HepG2 (cell line): ENCODE results near the gene RACGAP1. TPM values are rescaled to one million over a fixed set of nuclear protein-coding genes. Genes with fewer than 3 reads are reported as not detected.

ENCODE experiments used
- ATAC-seq: fragments of 200-7000 bp; cut with Tn5 transposase; 3 replicates; pipeline ENCODE4 v1.9.1; 2020; ENCODE audit warnings: mild to moderate bottlenecking, moderate library complexity
- BruUV-seq: library from RNA; stranded (reverse); fragments of 400-500 nt; replicated peaks from 2 replicates; lab custom pipeline; 2021; lab: Mats Ljungman, UMichigan
- CTCF ChIA-PET: fragments of 300-600 bp; formaldehyde crosslinking; extraction: SDS; loops from one replicate; lab custom pipeline; 2021; ENCODE audit warnings: low total read pairs, inconsistent platforms, low intra/inter-chr PET ratio; lab: Yijun Ruan, JAX
- POLR2A ChIA-PET: fragments of 350-600 bp; sonication (Branson Sonifier 250); formaldehyde crosslinking; loops from one replicate; lab custom pipeline; 2020; ENCODE audit warnings: antibody characterized with exemption, inconsistent platforms; lab: Yijun Ruan, JAX
- DNase-seq: peaks from one replicate; pipeline ENCODE4 v3.0.0-alpha.2; 2015; ENCODE audit warnings: low spot score
- FAIRE-seq: peaks from 3 replicates; lab custom pipeline; 2011; peaks lifted over from hg19 to GRCh38; lab: Jason Lieb, UNC
- H2AFZ ChIP-seq: one replicate; pipeline ENCODE4 v1.6.1; 2011; ENCODE audit warnings: low read length, inconsistent platforms
- H3K27ac ChIP-seq: fragments of 300-600 bp; 3 replicates; pipeline ENCODE4 v1.8.0; 2011; ENCODE audit warnings: mixed run types, mild to moderate bottlenecking, mixed read lengths, low read length, inconsistent platforms; ENCODE audit not compliant: insufficient read depth; ENCODE audit errors: extremely low read length
- H3K27me3 ChIP-seq, 2 experiments: fragments of 200-600 bp in 1 of 2; 2 replicates in 1 of 2; 3 replicates in 1 of 2; pipeline versions ENCODE4 v1.6.0 to v1.8.0; 2011; ENCODE audit warnings: low read length in 2 of 2, mild to moderate bottlenecking in 2 of 2, moderate library complexity in 2 of 2, inconsistent platforms in 1 of 2; ENCODE audit not compliant: insufficient read depth in 2 of 2, control insufficient read depth in 1 of 2
- H3K36me3 ChIP-seq, 2 experiments: fragments of 200-600 bp in 1 of 2; replicated peaks in 1 of 2; 2 replicates in 1 of 2; 3 replicates in 1 of 2; pipeline versions ENCODE4 v1.5.1 to v1.8.0; 2011; ENCODE audit warnings: low read length in 2 of 2, inconsistent platforms in 1 of 2; ENCODE audit not compliant: insufficient read depth in 2 of 2, control insufficient read depth in 1 of 2
- H3K4me1 ChIP-seq: 2 replicates; pipeline ENCODE4 v1.5.1; 2012; ENCODE audit warnings: low read length, inconsistent platforms; ENCODE audit not compliant: insufficient read depth
- H3K4me2 ChIP-seq: 2 replicates; pipeline ENCODE4 v1.6.0; 2011; ENCODE audit warnings: low read depth, low read length, inconsistent platforms
- H3K4me3 ChIP-seq, 3 experiments: fragments of 200-600 bp in 1 of 3; sonication (generic), shearing (Covaris generic) in 1 of 3; replicated peaks in 1 of 3; 2 replicates each; pipeline ENCODE4 v1.5.1; 2011 to 2016; ENCODE audit warnings: low read length in 3 of 3, inconsistent platforms in 2 of 3, low read depth in 2 of 3, mild to moderate bottlenecking in 2 of 3, control low read depth in 1 of 3, mixed read lengths in 1 of 3; ENCODE audit not compliant: insufficient read depth in 1 of 3
- H3K79me2 ChIP-seq: one replicate; pipeline ENCODE4 v1.6.1; 2011; ENCODE audit warnings: low read length, inconsistent platforms; ENCODE audit not compliant: insufficient read depth
- H3K9ac ChIP-seq: 2 replicates; pipeline ENCODE4 v1.6.0; 2011; ENCODE audit warnings: mild to moderate bottlenecking, low read depth, low read length, inconsistent platforms; ENCODE audit not compliant: insufficient read depth
- H3K9me3 ChIP-seq: 2 replicates; pipeline ENCODE4 v1.5.1; 2012; ENCODE audit warnings: mild to moderate bottlenecking, low read length
- H4K20me1 ChIP-seq: 2 replicates; pipeline ENCODE4 v1.6.0; 2011; ENCODE audit warnings: inconsistent platforms, mild to moderate bottlenecking, low read length, moderate library complexity; ENCODE audit not compliant: insufficient read depth
- CREM ChIP-seq, 2 experiments: sonication (generic) in 1 of 2; formaldehyde crosslinking in 1 of 2; IDR thresholded peaks; 2 replicates each; pipeline versions ENCODE4 v1.4.0 to v1.6.1; 2016 to 2020; ENCODE audit warnings: antibody characterized with exemption in 1 of 2, mild to moderate bottlenecking in 1 of 2, missing genetic modification reagents in 1 of 2
- GABPB1 ChIP-seq: IDR thresholded peaks from 2 replicates; pipeline ENCODE4 v1.6.1; 2016; ENCODE audit warnings: mild to moderate bottlenecking, missing genetic modification reagents, moderate library complexity, missing compliant biosample characterization
- KMT2A ChIP-seq: sonication (generic); formaldehyde crosslinking; IDR thresholded peaks from 2 replicates; pipeline ENCODE4 v1.4.0; 2020; ENCODE audit warnings: missing genetic modification reagents
- LCORL ChIP-seq, 2 experiments: fragments of 450-650 bp in 1 of 2; sonication (generic) in 1 of 2; formaldehyde crosslinking in 1 of 2; IDR thresholded peaks; 2 replicates each; pipeline versions ENCODE4 v1.5.0 to v1.6.1; 2017 to 2020; ENCODE audit warnings: antibody characterized with exemption in 1 of 2, missing genetic modification reagents in 1 of 2
- RXRA ChIP-seq: sonication (generic); formaldehyde crosslinking; IDR thresholded peaks from 2 replicates; pipeline ENCODE4 v1.5.1; 2020; ENCODE audit warnings: missing genetic modification reagents
- RXRB ChIP-seq: IDR thresholded peaks from 2 replicates; pipeline ENCODE4 v1.6.1; 2016; ENCODE audit warnings: borderline replicate concordance, missing genetic modification reagents, missing compliant biosample characterization
- SKI ChIP-seq: fragments of 450-650 bp; IDR thresholded peaks from one replicate; pipeline ENCODE4 v1.6.1; 2018; ENCODE audit warnings: mild to moderate bottlenecking; ENCODE audit not compliant: partially characterized antibody
- SMAD9 ChIP-seq: sonication (generic); formaldehyde crosslinking; IDR thresholded peaks from 2 replicates; pipeline ENCODE4 v1.5.1; 2020; ENCODE audit warnings: mild to moderate bottlenecking, missing genetic modification reagents
- TBX2 ChIP-seq: sonication (generic); formaldehyde crosslinking; IDR thresholded peaks from 2 replicates; pipeline ENCODE4 v1.5.0; 2020; ENCODE audit warnings: missing genetic modification reagents, mild to moderate bottlenecking, borderline replicate concordance
- TP53 ChIP-seq: sonication (generic); formaldehyde crosslinking; conservative IDR thresholded peaks from 2 replicates; pipeline ENCODE4 v1.4.0; 2020; ENCODE audit warnings: missing genetic modification reagents
- UBTF ChIP-seq: sonication (generic); formaldehyde crosslinking; IDR thresholded peaks from 2 replicates; pipeline ENCODE4 v1.4.0; 2020; ENCODE audit warnings: mild to moderate bottlenecking, missing genetic modification reagents
- XRCC5 ChIP-seq: fragments of 200-400 bp; formaldehyde crosslinking; optimal IDR thresholded peaks from 2 replicates; pipeline ENCODE3; 2017; ENCODE audit warnings: mild to moderate bottlenecking, low read length
- ZMYM3 ChIP-seq: sonication (generic); formaldehyde crosslinking; IDR thresholded peaks from 2 replicates; pipeline ENCODE4 v1.5.1; 2020; ENCODE audit warnings: mild to moderate bottlenecking, missing genetic modification reagents
- ZNF687 ChIP-seq: sonication (generic); formaldehyde crosslinking; IDR thresholded peaks from 2 replicates; pipeline ENCODE4 v1.5.1; 2020; ENCODE audit warnings: mild to moderate bottlenecking, missing genetic modification reagents, moderate library complexity
- ZNF768 ChIP-seq: sonication (generic); formaldehyde crosslinking; IDR thresholded peaks from 2 replicates; pipeline ENCODE4 v1.4.0; 2020; ENCODE audit warnings: missing genetic modification reagents
- ZSCAN21 ChIP-seq: sonication (generic); formaldehyde crosslinking; IDR thresholded peaks from 2 replicates; pipeline ENCODE4 v1.8.0; 2022; ENCODE audit warnings: mild to moderate bottlenecking, missing genetic modification reagents, moderate library complexity, borderline replicate concordance
- WGBS: methylation state at CpG from one replicate; pipeline ENCODE4 v1.1.6; 2017; ENCODE audit warnings: low lambda C conversion rate; 5-methylcytosine and 5-hydroxymethylcytosine counted together
- in situ Hi-C: cut with HindIII; loops from 2 replicates; pipeline ENCODE4 v1.10.0; 2017; ENCODE audit warnings: low pct_unique_long_range_greater_than_20kb; ENCODE audit not compliant: extremely low pct_ligation_motif_present
- intact Hi-C: fragments of 100-400 bp; cut with micrococcal nuclease; formaldehyde crosslinking; loops from one replicate; pipeline ENCODE4 v1.10.0; 2022; ENCODE audit not compliant: unreplicated experiment
- polyA plus RNA-seq, 8 experiments: library from polyadenylated mRNA; depleted of rRNA in 3 of 8; stranded (reverse) in 7 of 8; unstranded in 1 of 8; fragments of >200 nt; fragmentation: Illumina TruSeq in 4 of 8; extraction: Trizol in 4 of 8; gene quantifications; 2 replicates each; pipeline versions ENCODE4 v1.2.1 to v1.2.3, GENCODE V29; 2011 to 2016; ENCODE audit warnings: low read depth in 4 of 8, missing spikeins in 1 of 8, mixed read lengths in 1 of 8; ENCODE audit not compliant: insufficient read depth in 1 of 8
- total RNA-seq, 5 experiments: library from RNA; depleted of rRNA; stranded (reverse); fragments of >200 nt; fragmentation: Illumina TruSeq; extraction: Trizol; gene quantifications; 2 replicates each; pipeline ENCODE4 v1.2.3, GENCODE V29; 2016; ENCODE audit warnings: low read depth in 1 of 5

The RACGAP1 gene
- total and polyA plus RNA-seq, 2 of the 13 experiments (the other 11 are each of a cell fraction or from before 2014, with no cell fraction given) = 16.7 to 57.9 TPM

GRCh38 chr12:49945394-49946080 lies 79.8 kb downstream of the RACGAP1 start:
- intact Hi-C loops (loop anchor here (10.0 kb wide), 1 partner anchor 81 kb away; no protein-coding TSS in a partner anchor), in situ Hi-C loops (no loop called here)
- DNase-seq (peak; percentile 37), FAIRE-seq (peak; percentile 68), ATAC-seq (peak; percentile 96)
- Histone ChIP-seq H3K36me3 (no peaks in the 10 kb centered on the region), H3K79me2 (no peaks in the 10 kb centered on the region), H3K27ac (no peak overlapping the region), H3K4me1 (peaks cover 22% of the 10 kb centered on the region), H3K4me3 (peak overlapping the region in 2 of 3 experiments; percentile 48 to 64; a peak in 4 of 6 replicates), H2AFZ (no peak overlapping the region), H3K27me3 (peaks cover 4 to 9% of the 10 kb centered on the region in 2 experiments; a peak in 3 of 5 replicates), H3K4me2 (peak overlapping the region; percentile 75), H3K9ac (no peak overlapping the region), H3K9me3 (no peaks in the 10 kb centered on the region), H4K20me1 (no peaks in the 10 kb centered on the region)
- ChIA-PET POLR2A (interaction anchor here (0.6 to 1.0 kb wide), 2 partner anchors 60 to 204 kb away, joined by 4 to 7 read pairs; partner anchors contain the start of gene TMBIM6), CTCF (interaction anchor here (1.3 to 1.7 kb wide), 3 partner anchors 21 to 111 kb away, joined by 3 to 4 read pairs (median 4); no protein-coding TSS in a partner anchor)
- WGBS = 12% methylated on average over 23 of the region's 28 CpGs
- no TSS peak for BruUV-seq
- TF ChIP-seq ZNF687 (CRISPR knock-in tag) (peak; percentile 64), UBTF (CRISPR knock-in tag) (0 out of 2 replicates have a peak, but pooled peaks have one; percentile 49), RXRB (peak; percentile 13; the same call in 1 of the 2 replicates), TP53 (CRISPR knock-in tag) (no peak), CREM (IDR thresholded peaks at IDR 0.05) (0 out of 2 replicates have a peak, but pooled peaks have one; percentile 27), CREM (CRISPR knock-in tag; IDR thresholded peaks at IDR 0.05) (no peak), RXRA (peak; percentile 38; the same call in 1 of the 2 replicates), KMT2A (CRISPR knock-in tag) (0 out of 2 replicates have a peak, but pooled peaks have one; percentile 30), GABPB1 (CRISPR knock-in tag) (peak; percentile 42; the same call in 1 of the 2 replicates), ZNF768 (CRISPR knock-in tag) (peak; percentile 41; the same call in 1 of the 2 replicates), SMAD9 (CRISPR knock-in tag) (no peak), ZSCAN21 (0 out of 2 replicates have a peak, but pooled peaks have one; percentile 13), XRCC5 (peak; percentile 91), LCORL (IDR thresholded peaks at IDR 0.05) (no peak), LCORL (CRISPR knock-in tag; IDR thresholded peaks at IDR 0.05) (peak; percentile 35; the same call in 1 of the 2 replicates), SKI (peak; percentile 35), TBX2 (CRISPR knock-in tag) (peak; percentile 47; the same call in 1 of the 2 replicates), ZMYM3 (CRISPR knock-in tag) (0 out of 2 replicates have a peak, but pooled peaks have one; percentile 32)
